Measurements from ENCODE around the gene ZCCHC4. TPM values are rescaled to one million over a fixed set of nuclear protein-coding genes. Genes with fewer than 3 reads are reported as not detected.
A peak's percentile ranks its signal among the peaks of the same experiment; 100 is the strongest.

The ZCCHC4 gene
- total RNA-seq, 2 donors from 2014 or later: 8.1 to 14.1 TPM

GRCh38 chr4:25403699-25404098, 91.1 kb downstream of the ZCCHC4 start:
- H3K27me3 ChIP-seq (replicated peaks; ENCODE audit: insufficient read depth): no peaks in the 10 kb centered on the region
- H3K36me3 ChIP-seq: peaks cover 15% of the 10 kb centered on the region
- peaks cover 4 to 13% of the 10 kb centered on the region in 2 donors for H3K4me1 ChIP-seq (ENCODE audit: control insufficient read depth in 1 of 2, low read depth in 2 of 2)
- H3K4me3 ChIP-seq: no peak overlapping the region
- no peak for DNase-seq (ENCODE audit: low spot score)
- H3K27ac ChIP-seq: no peak overlapping the region
- H3K9me3 ChIP-seq: no peaks in the 10 kb centered on the region
- TF ChIP-seq CTCF (IDR thresholded peaks at IDR 0.05): no peak
- no peak for ATAC-seq (ENCODE audit: insufficient number of reproducible peaks, low FRiP score, low read depth)

GRCh38 chr4:25405453-25405852, 92.9 kb downstream of the ZCCHC4 start:
- no peaks in the 10 kb centered on the region for H3K27me3 ChIP-seq (replicated peaks; ENCODE audit: insufficient read depth)
- DNase-seq (ENCODE audit: low spot score) (no peak), ATAC-seq (ENCODE audit: insufficient number of reproducible peaks, low FRiP score, low read depth) (no peak)
- peaks cover 17% of the 10 kb centered on the region for H3K36me3 ChIP-seq
- H3K4me1 ChIP-seq (ENCODE audit: control insufficient read depth in 1 of 2, low read depth in 2 of 2): peaks cover 4 to 13% of the 10 kb centered on the region in 2 donors
- H3K27ac ChIP-seq: no peak overlapping the region
- no peaks in the 10 kb centered on the region for H3K9me3 ChIP-seq
- H3K4me3 ChIP-seq: no peak overlapping the region
- no peak for TF ChIP-seq CTCF (IDR thresholded peaks at IDR 0.05)

GRCh38 chr4:25406081-25406692, 93.6 kb downstream of the ZCCHC4 start:
- DNase-seq (ENCODE audit: low spot score) (no peak), ATAC-seq (ENCODE audit: insufficient number of reproducible peaks, low FRiP score, low read depth) (peak; percentile 50)
- no peak for TF ChIP-seq CTCF (IDR thresholded peaks at IDR 0.05)
- no peaks in the 10 kb centered on the region for H3K9me3 ChIP-seq
- H3K27ac ChIP-seq: peak overlapping the region in 1 of 2 donors; percentile 34
- no peaks in the 10 kb centered on the region for H3K27me3 ChIP-seq (replicated peaks; ENCODE audit: insufficient read depth)
- H3K4me3 ChIP-seq: no peak overlapping the region
- H3K4me1 ChIP-seq (ENCODE audit: control insufficient read depth in 1 of 2, low read depth in 2 of 2): peaks cover 4 to 13% of the 10 kb centered on the region in 2 donors
- peaks cover 22% of the 10 kb centered on the region for H3K36me3 ChIP-seq

DNA sequence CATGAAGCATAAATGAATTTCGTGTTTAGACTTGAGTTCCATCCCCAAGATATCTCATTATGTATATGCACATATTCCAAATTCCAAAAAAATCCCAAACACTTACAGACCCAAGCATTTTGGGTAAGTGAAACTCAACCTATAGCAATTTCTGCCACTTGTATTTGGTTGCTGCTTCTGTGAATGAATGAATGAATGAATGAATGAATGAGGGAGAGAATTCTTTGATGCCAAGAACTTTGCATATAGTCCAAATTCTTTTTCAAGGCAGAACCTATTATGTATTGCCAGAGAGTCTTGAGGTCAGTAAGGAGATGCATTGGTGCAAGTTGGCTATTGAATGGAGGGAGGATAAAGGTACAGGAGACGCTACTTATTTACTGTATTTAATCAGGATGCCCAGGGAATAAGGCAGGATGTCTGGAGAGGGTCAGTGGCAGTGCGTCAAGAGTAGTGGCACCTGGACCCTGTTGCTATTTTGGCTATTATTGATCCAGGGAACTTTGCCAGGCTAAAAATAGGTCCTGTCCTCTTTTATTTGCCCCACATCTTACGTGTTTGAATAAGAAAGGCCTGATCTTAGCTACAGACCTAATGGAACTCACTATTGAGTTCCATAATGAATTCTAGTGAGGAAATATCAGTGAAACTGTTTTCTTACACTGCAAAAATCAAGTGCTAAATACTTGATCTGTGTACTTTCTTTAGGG, 98.4 kb downstream of the ZCCHC4 start:
- ATAC-seq (ENCODE audit: insufficient number of reproducible peaks, low FRiP score, low read depth) (no peak), DNase-seq (ENCODE audit: low spot score) (no peak)
- Histone ChIP-seq H3K27me3 (replicated peaks; ENCODE audit: insufficient read depth) (no peaks in the 10 kb centered on the region), H3K4me3 (no peak overlapping the region), H3K4me1 (ENCODE audit: control insufficient read depth in 1 of 2, low read depth in 2 of 2) (peaks cover 0 to 5% of the 10 kb centered on the region in 2 donors), H3K36me3 (peaks cover 35% of the 10 kb centered on the region), H3K27ac (no peak overlapping the region), H3K9me3 (no peaks in the 10 kb centered on the region)
- TF ChIP-seq CTCF (IDR thresholded peaks at IDR 0.05): no peak

DNA sequence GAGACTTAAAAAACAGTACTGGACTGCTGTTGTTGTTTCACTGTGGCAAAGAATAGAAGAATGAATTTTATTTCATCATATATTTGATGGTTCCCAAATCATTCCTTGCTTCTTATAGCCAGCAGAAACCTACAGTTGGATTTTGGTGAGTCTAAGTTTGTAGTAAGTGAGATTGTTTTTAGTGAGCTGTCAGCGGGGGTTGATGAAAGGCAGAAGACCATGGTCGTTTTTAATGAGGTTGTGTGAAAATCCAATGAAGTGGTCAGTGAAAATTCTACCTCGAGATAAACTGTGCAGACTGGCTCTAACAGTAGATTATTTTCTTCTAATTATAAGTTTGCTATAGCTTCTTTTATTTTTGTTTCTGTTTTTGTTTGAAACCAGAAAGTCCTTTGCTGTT, 100.7 kb downstream of the ZCCHC4 start:
- DNase-seq (ENCODE audit: low spot score) (no peak), ATAC-seq (ENCODE audit: insufficient number of reproducible peaks, low FRiP score, low read depth) (no peak)
- H3K36me3 ChIP-seq: peaks cover 49% of the 10 kb centered on the region
- no peak overlapping the region for H3K27ac ChIP-seq
- H3K4me1 ChIP-seq (ENCODE audit: control insufficient read depth in 1 of 2, low read depth in 2 of 2): no peaks in the 10 kb centered on the region
- H3K9me3 ChIP-seq: no peaks in the 10 kb centered on the region
- H3K4me3 ChIP-seq: no peak overlapping the region
- no peak for TF ChIP-seq CTCF (IDR thresholded peaks at IDR 0.05)
- H3K27me3 ChIP-seq (replicated peaks; ENCODE audit: insufficient read depth): no peaks in the 10 kb centered on the region
